Naive B cell (primary cell): ENCODE results near the gene ZNF580. TPM values are rescaled to one million over a fixed set of nuclear protein-coding genes. Genes with fewer than 3 reads are reported as not detected.

Experiments
- ATAC-seq, 2 donors: fragments of 150-1000 bp; cut with Tn5 transposase; 2 replicates each; pipeline ENCODE4 v1.10.0; 2021; ENCODE audit warnings: low read depth in 2 of 2, mild to moderate bottlenecking in 2 of 2, moderate library complexity in 2 of 2
- DNase-seq: peaks from one replicate; pipeline ENCODE4 v3.0.0; 2022
- H3K27ac Mint-ChIP-seq, 6 donors: one replicate each; pipeline ENCODE4 v1.8.0; 2020 to 2022; ENCODE audit warnings: mild to moderate bottlenecking in 6 of 6, mixed read lengths in 6 of 6, moderate library complexity in 5 of 6, inconsistent platforms in 2 of 6
- H3K27me3 Mint-ChIP-seq, 3 donors: one replicate each; pipeline ENCODE4 v1.8.0; 2021 to 2022; ENCODE audit warnings: mixed read lengths in 3 of 3, mild to moderate bottlenecking in 1 of 3
- H3K36me3 Mint-ChIP-seq, 2 donors: one replicate each; pipeline ENCODE4 v1.8.0; 2020 to 2022; ENCODE audit warnings: mixed read lengths in 2 of 2, inconsistent platforms in 1 of 2, mild to moderate bottlenecking in 1 of 2
- H3K4me1 Mint-ChIP-seq, 3 donors: one replicate each; pipeline ENCODE4 v1.8.0; 2020 to 2022; ENCODE audit warnings: mixed read lengths in 3 of 3, inconsistent platforms in 1 of 3, mild to moderate bottlenecking in 1 of 3, moderate library complexity in 1 of 3
- H3K4me3 Mint-ChIP-seq, 8 donors: one replicate each; pipeline ENCODE4 v1.8.0; 2020 to 2022; ENCODE audit warnings: mild to moderate bottlenecking in 8 of 8, mixed read lengths in 8 of 8, moderate library complexity in 8 of 8, inconsistent platforms in 2 of 8
- H3K9me3 Mint-ChIP-seq, 7 donors: one replicate each; pipeline ENCODE4 v1.8.0; 2020 to 2022; ENCODE audit warnings: mixed read lengths in 7 of 7, mild to moderate bottlenecking in 5 of 7, inconsistent platforms in 2 of 7, moderate library complexity in 1 of 7
- polyA plus RNA-seq, 6 donors: library from polyadenylated mRNA; unstranded; fragments of 300-500 nt; fragmentation: Illumina TruSeq; gene quantifications; one replicate each; pipeline ENCODE4 v1.2.3, GENCODE V29; 2021; ENCODE audit warnings: low read depth in 6 of 6

The ZNF580 gene
- polyA plus RNA-seq, 6 donors from 2014 or later = 28.4 to 54.2 (median 31.5) TPM

GRCh38 chr19:55685776-55686175 lies 45.0 kb downstream of the ZNF580 start:
- Mint-ChIP-seq H3K27me3 (no peaks in the 10 kb centered on the region), H3K36me3 (peaks cover 3 to 4% of the 10 kb centered on the region in 2 donors), H3K4me3 (no peak overlapping the region), H3K4me1 (peaks cover 26 to 42% (median 41%) of the 10 kb centered on the region in 3 donors), H3K9me3 (no peaks in the 10 kb centered on the region), H3K27ac (peak overlapping the region in 2 of 6 donors; percentile 75 to 86)
- DNase-seq = no peak
- no peak for ATAC-seq

GRCh38 chr19:55686311-55687050 lies 45.7 kb downstream of the ZNF580 start:
- Mint-ChIP-seq H3K9me3 (no peaks in the 10 kb centered on the region), H3K27ac (peak overlapping the region in 3 of 6 donors; percentile 75 to 86 (median 79)), H3K27me3 (no peaks in the 10 kb centered on the region), H3K4me1 (peaks cover 25 to 40% (median 39%) of the 10 kb centered on the region in 3 donors), H3K4me3 (peak overlapping the region in 2 of 8 donors; percentile 34 to 61), H3K36me3 (peaks cover 0 to 4% of the 10 kb centered on the region in 2 donors)
- DNase-seq (no peak), ATAC-seq (no peak)

- no peak for DNase-seq
- peak overlapping the region in 1 of 8 donors; percentile 40 for H3K4me3 Mint-ChIP-seq
- no peaks in the 10 kb centered on the region for H3K9me3 Mint-ChIP-seq
- H3K36me3 Mint-ChIP-seq = peaks cover 0 to 4% of the 10 kb centered on the region in 2 donors
- peaks cover 25 to 39% (median 36%) of the 10 kb centered on the region in 3 donors for H3K4me1 Mint-ChIP-seq
- peak overlapping the region in 4 of 6 donors; percentile 22 to 79 (median 69) for H3K27ac Mint-ChIP-seq
- H3K27me3 Mint-ChIP-seq = no peaks in the 10 kb centered on the region
- ATAC-seq = no peak
Observed at GRCh38 chr19:55687281-55688201, 46.7 kb downstream of the ZNF580 start.

DNA sequence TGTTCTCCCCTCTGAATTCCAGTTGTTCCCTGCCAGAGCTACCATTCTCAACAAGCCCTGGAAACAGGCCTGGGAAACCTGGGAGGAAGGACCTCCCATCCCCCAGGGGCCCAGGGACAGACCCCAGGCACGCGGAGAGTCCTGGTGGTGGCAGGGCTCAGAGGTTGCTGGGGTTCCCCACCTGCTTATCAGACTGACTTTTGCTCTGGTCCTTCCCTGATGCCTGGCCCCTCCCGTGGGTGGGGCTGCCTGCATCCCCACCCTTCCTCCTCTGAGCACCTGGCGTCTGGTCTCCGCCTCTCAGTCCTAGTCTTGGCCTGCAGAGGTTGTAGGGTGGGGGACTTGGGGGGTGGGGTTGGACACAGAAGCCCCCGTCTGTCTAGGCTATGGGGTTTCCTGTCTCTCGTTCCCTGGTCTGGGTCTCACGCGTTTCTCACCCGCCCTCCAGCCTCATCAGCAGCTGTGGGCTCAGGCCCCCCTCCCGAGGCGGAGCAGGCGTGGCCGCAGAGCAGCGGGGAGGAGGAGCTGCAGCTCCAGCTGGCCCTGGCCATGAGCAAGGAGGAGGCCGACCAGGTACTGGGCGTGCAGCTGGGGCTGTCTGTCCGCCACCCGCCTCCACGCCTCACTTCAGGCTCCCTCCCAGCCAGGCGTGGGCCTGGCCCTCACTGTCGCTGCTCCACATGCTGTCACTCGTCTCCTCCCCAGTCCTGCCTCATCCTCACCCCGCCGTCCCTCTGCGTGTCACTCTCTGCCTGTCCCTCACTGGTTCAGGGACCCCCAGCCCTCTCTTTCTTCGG lies 47.8 kb downstream of the ZNF580 start:
- peak overlapping the region in 4 of 8 donors; percentile 22 to 54 (median 44) for H3K4me3 Mint-ChIP-seq
- ATAC-seq (peak; percentile 65 to 68), DNase-seq (peak; percentile 14)

DNA sequence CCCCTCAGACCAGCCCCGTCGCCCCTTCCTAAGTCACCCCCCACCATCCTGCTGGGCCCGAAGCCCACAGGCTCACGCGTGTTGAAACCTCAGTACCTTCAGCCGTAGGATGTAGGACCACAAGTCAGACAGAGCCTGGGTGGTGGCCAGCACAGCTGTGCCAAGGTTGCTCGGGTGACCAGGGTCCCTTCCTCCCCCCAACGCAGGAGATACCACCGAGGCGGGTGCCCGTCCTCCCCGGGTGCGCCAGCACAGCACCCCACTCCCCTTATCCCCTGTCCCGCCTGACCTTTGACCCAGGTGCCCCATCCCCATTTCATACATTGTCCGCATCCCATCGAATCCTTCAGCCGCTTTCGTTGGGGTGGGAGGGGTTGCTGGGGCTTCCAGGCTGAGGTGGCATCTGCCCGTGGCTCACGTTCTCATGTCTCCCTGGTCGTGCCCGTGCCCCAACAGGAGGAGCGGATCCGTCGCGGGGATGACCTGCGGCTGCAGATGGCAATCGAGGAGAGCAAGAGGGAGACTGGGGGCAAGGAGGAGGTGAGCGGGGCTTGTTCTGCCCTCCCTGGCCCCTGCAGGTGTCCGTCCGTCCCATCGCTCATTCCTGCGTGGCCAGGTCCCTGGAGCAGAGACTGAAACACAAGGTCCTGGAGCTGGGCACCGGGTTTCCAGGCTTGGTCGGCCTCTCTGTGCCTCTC lies 48.8 kb downstream of the ZNF580 start:
- ATAC-seq (no peak), DNase-seq (no peak)
- Mint-ChIP-seq H3K4me3 (peak overlapping the region in 2 of 8 donors; percentile 25 to 65), H3K36me3 (no peaks in the 10 kb centered on the region), H3K27me3 (no peaks in the 10 kb centered on the region), H3K9me3 (no peaks in the 10 kb centered on the region), H3K4me1 (peaks cover 14 to 33% (median 33%) of the 10 kb centered on the region in 3 donors), H3K27ac (peak overlapping the region in 3 of 6 donors; percentile 47 to 79 (median 67))

More for the DNA sequence above, 47.8 kb downstream of the ZNF580 start:
- Mint-ChIP-seq H3K27ac (peak overlapping the region in 4 of 6 donors; percentile 22 to 91 (median 83)), H3K9me3 (no peaks in the 10 kb centered on the region), H3K27me3 (no peaks in the 10 kb centered on the region), H3K4me1 (peaks cover 22 to 37% (median 34%) of the 10 kb centered on the region in 3 donors), H3K36me3 (peaks cover 0 to 3% of the 10 kb centered on the region in 2 donors)

GRCh38 chr19:55690109-55690768 lies 49.4 kb downstream of the ZNF580 start:
- Mint-ChIP-seq H3K4me3 (no peak overlapping the region), H3K9me3 (no peaks in the 10 kb centered on the region), H3K4me1 (peaks cover 13 to 32% (median 29%) of the 10 kb centered on the region in 3 donors), H3K27ac (peak overlapping the region in 1 of 6 donors; percentile 19), H3K27me3 (no peaks in the 10 kb centered on the region), H3K36me3 (peaks cover 0 to 4% of the 10 kb centered on the region in 2 donors)
- ATAC-seq = no peak
- no peak for DNase-seq

DNA sequence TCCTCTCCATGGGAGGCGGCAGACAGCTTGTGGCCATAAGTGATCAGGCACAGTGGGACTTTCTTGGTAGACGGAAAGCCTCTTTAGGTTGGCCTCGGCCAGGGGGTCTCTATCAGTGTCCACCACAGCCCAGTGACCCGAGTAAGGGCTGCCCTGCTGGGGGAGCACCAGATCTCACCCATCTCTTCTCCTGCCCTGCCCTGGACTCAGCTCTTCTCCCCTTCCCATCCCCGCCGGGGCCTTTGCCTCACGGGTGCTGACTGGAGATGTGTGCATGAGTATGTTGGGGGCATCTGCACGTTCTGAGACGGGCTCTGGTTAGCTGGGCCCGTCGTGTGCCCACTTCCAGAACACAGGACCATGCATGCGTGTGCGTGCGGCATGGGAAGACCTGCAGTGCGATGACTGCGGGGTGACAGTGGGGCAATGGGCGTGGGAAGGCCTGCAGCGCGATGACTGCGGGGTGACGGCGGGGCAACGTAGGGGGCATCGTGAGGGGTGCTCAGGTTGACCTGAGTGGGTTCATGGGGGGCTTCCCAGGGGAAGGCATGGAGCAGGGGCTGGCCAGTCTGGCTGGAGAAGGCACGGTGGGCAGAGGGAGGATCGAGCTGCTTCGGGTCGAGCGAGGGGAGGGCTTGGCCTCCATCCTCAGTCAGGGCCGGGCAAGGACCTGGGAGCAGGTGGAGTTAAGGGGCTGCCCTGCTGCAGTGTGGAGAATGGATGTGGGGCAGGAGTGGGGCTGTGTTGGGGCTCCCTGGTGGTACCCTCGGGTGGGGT lies 50.2 kb downstream of the ZNF580 start:
- Mint-ChIP-seq H3K36me3 (peaks cover 0 to 6% of the 10 kb centered on the region in 2 donors), H3K9me3 (no peaks in the 10 kb centered on the region), H3K4me3 (no peak overlapping the region), H3K4me1 (peaks cover 12 to 30% (median 23%) of the 10 kb centered on the region in 3 donors), H3K27me3 (no peaks in the 10 kb centered on the region), H3K27ac (peak overlapping the region in 2 of 6 donors; percentile 19 to 71)
- ATAC-seq (no peak), DNase-seq (no peak)

DNA sequence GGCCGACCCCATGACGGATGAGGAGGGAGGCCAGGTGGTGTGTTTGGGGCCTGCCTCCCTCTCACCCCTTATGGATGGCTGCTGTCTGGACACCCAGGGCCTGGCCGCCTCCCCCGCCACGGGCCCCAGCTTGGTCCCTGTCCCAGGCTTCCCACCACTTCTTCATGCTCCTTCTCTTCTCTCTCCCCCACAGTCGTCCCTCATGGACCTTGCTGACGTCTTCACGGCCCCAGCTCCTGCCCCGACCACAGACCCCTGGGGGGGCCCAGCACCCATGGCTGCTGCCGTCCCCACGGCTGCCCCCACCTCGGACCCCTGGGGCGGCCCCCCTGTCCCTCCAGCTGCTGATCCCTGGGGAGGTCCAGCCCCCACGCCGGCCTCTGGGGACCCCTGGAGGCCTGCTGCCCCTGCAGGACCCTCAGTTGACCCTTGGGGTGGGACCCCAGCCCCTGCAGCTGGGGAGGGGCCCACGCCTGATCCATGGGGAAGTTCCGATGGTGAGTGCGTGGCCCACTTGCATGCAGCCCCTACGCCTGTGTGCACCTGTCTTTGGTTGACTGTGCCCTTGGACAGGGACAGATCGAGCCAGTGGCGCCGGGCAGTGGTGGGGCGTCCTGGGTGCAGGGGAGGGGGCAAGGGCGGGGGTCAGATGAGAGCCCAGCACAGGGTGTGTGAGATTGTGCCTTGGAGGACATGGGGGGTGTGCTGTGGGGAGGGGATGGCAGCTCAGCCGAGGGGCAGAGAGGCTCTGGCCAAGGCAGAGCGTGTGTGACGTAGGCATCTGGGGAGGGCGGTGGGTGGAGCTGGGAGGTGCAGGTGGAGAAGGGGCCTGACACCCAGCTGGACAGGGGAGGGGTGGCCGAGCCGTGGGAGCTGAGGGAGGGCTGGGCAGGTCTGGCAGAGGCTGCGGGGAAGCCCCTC lies 51.0 kb downstream of the ZNF580 start:
- H3K27me3 Mint-ChIP-seq = no peaks in the 10 kb centered on the region
- H3K4me1 Mint-ChIP-seq = peaks cover 7 to 23% (median 22%) of the 10 kb centered on the region in 3 donors
- H3K27ac Mint-ChIP-seq = peak overlapping the region in 1 of 6 donors; percentile 66
- no peak for DNase-seq
- peaks cover 0 to 6% of the 10 kb centered on the region in 2 donors for H3K36me3 Mint-ChIP-seq
- H3K9me3 Mint-ChIP-seq = no peaks in the 10 kb centered on the region
- no peak overlapping the region for H3K4me3 Mint-ChIP-seq
- ATAC-seq = no peak

DNA sequence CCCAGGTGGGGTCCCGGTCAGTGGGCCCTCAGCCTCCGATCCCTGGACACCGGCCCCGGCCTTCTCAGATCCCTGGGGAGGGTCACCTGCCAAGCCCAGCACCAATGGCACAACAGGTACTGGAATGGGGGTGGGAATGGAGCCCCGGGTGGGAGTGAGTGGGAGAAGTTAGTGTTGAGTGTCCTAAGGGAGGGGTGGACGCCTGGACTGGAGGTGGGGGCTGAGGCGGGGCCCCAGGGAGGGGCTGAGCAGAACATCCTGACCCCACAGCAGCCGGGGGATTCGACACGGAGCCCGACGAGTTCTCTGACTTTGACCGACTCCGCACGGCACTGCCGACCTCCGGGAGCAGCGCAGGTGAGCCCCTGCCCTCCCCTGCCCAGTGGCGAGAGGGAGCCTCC lies 51.9 kb downstream of the ZNF580 start:
- no peaks in the 10 kb centered on the region for H3K9me3 Mint-ChIP-seq
- no peak for DNase-seq
- H3K4me1 Mint-ChIP-seq = peaks cover 7 to 17% (median 16%) of the 10 kb centered on the region in 3 donors
- ATAC-seq = no peak
- H3K4me3 Mint-ChIP-seq = no peak overlapping the region
- H3K27ac Mint-ChIP-seq = no peak overlapping the region
- no peaks in the 10 kb centered on the region for H3K27me3 Mint-ChIP-seq
- peaks cover 0 to 6% of the 10 kb centered on the region in 2 donors for H3K36me3 Mint-ChIP-seq
